Liver (tissue), 2 donors: Measurements from ENCODE around the gene ERICH2.

Source experiments
- TF ChIP-seq, protein P1 (sequence below): fragments of 150-350 bp; IDR thresholded peaks from 2 replicates; pipeline ENCODE4 v1.5.1; 2017; ENCODE audit warnings: improper control_type of control experiment, low read depth, low read length; ENCODE audit not compliant: missing input control
- TF ChIP-seq, protein P2 (sequence below): IDR thresholded peaks from 2 replicates; pipeline ENCODE4 v1.6.1; 2016; ENCODE audit warnings: antibody characterized with exemption
- TF ChIP-seq, protein P3 (sequence below): IDR thresholded peaks from 2 replicates; pipeline ENCODE4 v1.6.1; 2016; ENCODE audit warnings: antibody characterized with exemption, mild to moderate bottlenecking
- donor health status: healthy.

DNA sequence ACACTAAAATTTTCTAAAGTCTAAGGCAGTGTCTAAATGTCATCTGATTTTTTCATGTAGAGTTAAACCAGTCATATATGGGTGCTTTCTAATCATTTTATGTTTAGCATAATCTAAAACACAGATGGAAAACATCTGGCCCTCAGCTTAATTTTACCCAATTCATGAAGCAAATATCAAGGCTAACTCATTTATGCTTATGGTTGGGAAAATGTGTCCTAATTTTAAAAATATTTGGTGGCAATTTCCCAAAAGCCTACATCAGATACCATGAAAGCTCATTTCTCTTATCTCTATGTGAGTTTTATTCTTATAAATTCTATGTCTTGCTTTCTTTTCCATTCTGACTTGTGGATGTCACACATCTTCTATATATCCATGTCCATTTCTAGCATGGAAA, 47.9 kb upstream of the ERICH2 start:
- TF ChIP-seq, protein P1, sequence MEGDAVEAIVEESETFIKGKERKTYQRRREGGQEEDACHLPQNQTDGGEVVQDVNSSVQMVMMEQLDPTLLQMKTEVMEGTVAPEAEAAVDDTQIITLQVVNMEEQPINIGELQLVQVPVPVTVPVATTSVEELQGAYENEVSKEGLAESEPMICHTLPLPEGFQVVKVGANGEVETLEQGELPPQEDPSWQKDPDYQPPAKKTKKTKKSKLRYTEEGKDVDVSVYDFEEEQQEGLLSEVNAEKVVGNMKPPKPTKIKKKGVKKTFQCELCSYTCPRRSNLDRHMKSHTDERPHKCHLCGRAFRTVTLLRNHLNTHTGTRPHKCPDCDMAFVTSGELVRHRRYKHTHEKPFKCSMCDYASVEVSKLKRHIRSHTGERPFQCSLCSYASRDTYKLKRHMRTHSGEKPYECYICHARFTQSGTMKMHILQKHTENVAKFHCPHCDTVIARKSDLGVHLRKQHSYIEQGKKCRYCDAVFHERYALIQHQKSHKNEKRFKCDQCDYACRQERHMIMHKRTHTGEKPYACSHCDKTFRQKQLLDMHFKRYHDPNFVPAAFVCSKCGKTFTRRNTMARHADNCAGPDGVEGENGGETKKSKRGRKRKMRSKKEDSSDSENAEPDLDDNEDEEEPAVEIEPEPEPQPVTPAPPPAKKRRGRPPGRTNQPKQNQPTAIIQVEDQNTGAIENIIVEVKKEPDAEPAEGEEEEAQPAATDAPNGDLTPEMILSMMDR, result no peak
- TF ChIP-seq, protein P2, sequence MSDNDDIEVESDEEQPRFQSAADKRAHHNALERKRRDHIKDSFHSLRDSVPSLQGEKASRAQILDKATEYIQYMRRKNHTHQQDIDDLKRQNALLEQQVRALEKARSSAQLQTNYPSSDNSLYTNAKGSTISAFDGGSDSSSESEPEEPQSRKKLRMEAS, result no peak
- TF ChIP-seq, protein P3, sequence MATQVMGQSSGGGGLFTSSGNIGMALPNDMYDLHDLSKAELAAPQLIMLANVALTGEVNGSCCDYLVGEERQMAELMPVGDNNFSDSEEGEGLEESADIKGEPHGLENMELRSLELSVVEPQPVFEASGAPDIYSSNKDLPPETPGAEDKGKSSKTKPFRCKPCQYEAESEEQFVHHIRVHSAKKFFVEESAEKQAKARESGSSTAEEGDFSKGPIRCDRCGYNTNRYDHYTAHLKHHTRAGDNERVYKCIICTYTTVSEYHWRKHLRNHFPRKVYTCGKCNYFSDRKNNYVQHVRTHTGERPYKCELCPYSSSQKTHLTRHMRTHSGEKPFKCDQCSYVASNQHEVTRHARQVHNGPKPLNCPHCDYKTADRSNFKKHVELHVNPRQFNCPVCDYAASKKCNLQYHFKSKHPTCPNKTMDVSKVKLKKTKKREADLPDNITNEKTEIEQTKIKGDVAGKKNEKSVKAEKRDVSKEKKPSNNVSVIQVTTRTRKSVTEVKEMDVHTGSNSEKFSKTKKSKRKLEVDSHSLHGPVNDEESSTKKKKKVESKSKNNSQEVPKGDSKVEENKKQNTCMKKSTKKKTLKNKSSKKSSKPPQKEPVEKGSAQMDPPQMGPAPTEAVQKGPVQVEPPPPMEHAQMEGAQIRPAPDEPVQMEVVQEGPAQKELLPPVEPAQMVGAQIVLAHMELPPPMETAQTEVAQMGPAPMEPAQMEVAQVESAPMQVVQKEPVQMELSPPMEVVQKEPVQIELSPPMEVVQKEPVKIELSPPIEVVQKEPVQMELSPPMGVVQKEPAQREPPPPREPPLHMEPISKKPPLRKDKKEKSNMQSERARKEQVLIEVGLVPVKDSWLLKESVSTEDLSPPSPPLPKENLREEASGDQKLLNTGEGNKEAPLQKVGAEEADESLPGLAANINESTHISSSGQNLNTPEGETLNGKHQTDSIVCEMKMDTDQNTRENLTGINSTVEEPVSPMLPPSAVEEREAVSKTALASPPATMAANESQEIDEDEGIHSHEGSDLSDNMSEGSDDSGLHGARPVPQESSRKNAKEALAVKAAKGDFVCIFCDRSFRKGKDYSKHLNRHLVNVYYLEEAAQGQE, result no peak
